HUES64 (cell line): ENCODE measurements around the gene TUB.

Experiments used
- H3K27ac ChIP-seq: 2 replicates; pipeline ENCODE4 v1.7.0; 2013; ENCODE audit warnings: low read depth, low read length, inconsistent platforms
- H3K27me3 ChIP-seq: 2 replicates; pipeline ENCODE4 v1.6.1; 2013; ENCODE audit warnings: mild to moderate bottlenecking, low read length; ENCODE audit not compliant: insufficient read depth
- H3K36me3 ChIP-seq: 2 replicates; pipeline ENCODE4 v1.6.1; 2013; ENCODE audit warnings: mild to moderate bottlenecking, low read length; ENCODE audit not compliant: insufficient read depth
- H3K4me1 ChIP-seq: 2 replicates; pipeline ENCODE4 v1.6.1; 2013; ENCODE audit warnings: mild to moderate bottlenecking, low read length, moderate library complexity; ENCODE audit not compliant: insufficient read depth
- H3K4me3 ChIP-seq: 2 replicates; pipeline ENCODE4 v1.5.1; 2013; ENCODE audit warnings: mild to moderate bottlenecking, low read length, moderate library complexity
- H3K9ac ChIP-seq: 2 replicates; pipeline ENCODE4 v1.6.1; 2013; ENCODE audit warnings: mild to moderate bottlenecking, low read depth, low read length
- H3K9me3 ChIP-seq: 2 replicates; pipeline ENCODE4 v1.6.1; 2013; ENCODE audit warnings: low read depth, low read length; ENCODE audit not compliant: insufficient read depth
- WGBS: fragments of 150-250, 120-280 bp; methylation state at CpG from one replicate; pipeline ENCODE4 v1.1.7; 2013; ENCODE audit warnings: missing lambda C conversion rate; 5-methylcytosine and 5-hydroxymethylcytosine counted together

Gene TUB

DNA sequence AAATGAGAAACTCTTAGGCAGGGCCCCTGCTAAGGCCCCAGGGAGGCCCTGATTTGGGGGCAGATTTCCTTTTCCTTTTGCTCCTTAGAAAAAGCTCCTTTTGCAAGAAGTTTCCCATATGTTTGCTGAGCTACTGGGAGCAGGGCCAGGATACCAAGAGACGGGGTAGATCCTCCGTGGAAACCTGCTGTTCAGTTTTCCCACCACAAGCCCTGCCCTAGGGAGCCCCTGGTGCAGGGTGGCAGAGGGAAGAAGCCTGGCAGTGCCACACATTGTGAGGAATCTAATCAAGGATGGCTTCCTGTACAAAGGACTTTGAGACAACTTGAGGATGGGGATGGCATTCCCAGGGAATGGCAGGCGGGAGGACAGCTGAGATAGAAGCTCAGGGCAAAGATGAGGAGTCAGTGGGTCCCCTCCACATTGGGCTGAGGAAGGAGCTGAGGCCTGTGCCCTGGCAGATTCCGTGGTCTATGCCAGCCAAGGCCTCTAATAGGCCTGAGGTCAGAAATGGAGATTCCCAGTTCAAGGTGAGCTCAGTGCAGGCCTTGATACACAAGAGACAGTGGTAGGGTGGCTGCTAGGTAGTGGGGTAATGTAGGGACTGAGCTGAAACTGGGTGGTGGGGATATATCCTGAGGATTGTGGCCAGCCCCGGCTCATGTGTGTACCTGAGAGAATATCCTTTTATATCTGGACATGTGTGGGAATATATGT, 15.0 kb downstream of the TUB start:
- H3K27ac ChIP-seq, result no peak overlapping the region
- H3K36me3 ChIP-seq, result peaks cover 34% of the 10 kb centered on the region

DNA sequence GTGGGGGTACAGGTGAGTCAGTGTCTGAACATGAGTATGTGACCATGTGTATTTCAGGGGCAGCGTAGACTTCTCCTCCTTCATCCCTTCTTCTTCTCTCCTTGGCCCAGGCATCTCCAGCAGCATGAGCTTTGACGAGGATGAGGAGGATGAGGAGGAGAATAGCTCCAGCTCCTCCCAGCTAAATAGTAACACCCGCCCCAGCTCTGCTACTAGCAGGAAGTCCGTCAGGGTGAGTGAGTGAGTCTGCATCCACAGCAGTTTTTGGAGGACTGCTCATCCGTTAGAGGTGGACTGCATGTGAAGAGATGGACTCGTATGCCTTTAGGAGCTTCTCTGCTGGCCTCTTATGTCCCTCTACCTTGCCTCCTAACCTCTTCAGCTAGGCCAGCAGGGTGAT, 15.6 kb downstream of the TUB start:
- Histone ChIP-seq H3K27ac (no peak overlapping the region), H3K4me1 (no peaks in the 10 kb centered on the region), H3K4me3 (no peak overlapping the region), H3K27me3 (no peaks in the 10 kb centered on the region), H3K9ac (no peak overlapping the region), H3K9me3 (no peaks in the 10 kb centered on the region), H3K36me3 (peaks cover 40% of the 10 kb centered on the region)
- 95% methylated on average over 5 of the region's 6 CpGs for WGBS

More for the DNA sequence above, 15.0 kb downstream of the TUB start:
- Histone ChIP-seq H3K9ac (no peak overlapping the region), H3K27me3 (no peaks in the 10 kb centered on the region), H3K4me3 (no peak overlapping the region), H3K9me3 (no peaks in the 10 kb centered on the region), H3K4me1 (no peaks in the 10 kb centered on the region)
- 95% methylated on average over 5 of the region's 5 CpGs for WGBS

DNA sequence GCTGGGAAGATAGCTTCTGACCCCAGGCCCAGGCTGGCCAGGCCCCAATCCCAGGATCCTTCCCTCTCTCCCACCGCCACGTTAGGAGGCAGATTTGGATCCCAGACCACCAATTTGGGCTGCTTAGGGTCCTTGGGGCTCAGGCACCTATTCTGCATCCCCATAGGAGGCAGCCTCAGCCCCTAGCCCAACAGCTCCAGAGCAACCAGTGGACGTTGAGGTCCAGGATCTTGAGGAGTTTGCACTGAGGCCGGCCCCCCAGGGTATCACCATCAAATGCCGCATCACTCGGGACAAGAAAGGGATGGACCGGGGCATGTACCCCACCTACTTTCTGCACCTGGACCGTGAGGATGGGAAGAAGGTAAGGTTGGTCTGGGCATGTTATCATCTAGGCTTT, 16.1 kb downstream of the TUB start:
- 93% methylated on average over 8 of the region's 8 CpGs for WGBS
- H3K27ac ChIP-seq, result no peak overlapping the region
- H3K27me3 ChIP-seq, result no peaks in the 10 kb centered on the region
- no peak overlapping the region for H3K4me3 ChIP-seq
- H3K36me3 ChIP-seq, result peaks cover 43% of the 10 kb centered on the region
- no peaks in the 10 kb centered on the region for H3K4me1 ChIP-seq
- H3K9ac ChIP-seq, result no peak overlapping the region
- H3K9me3 ChIP-seq, result no peaks in the 10 kb centered on the region

DNA sequence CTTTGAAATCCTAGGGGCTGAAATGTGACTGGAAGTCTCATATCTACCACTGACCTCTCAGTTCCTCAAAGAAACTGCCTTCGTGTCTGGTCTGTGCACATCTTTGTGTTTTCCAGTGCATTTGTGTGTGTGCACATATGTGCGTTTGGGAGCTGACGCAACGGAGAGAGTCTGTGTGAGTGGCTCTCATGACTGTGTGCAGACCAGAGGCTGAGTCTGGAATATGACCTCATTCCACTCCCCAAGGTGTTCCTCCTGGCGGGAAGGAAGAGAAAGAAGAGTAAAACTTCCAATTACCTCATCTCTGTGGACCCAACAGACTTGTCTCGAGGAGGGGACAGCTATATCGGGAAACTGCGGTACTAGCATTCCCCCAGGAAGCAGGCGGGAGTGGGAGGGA, 16.5 kb downstream of the TUB start:
- 97% methylated on average over 9 of the region's 9 CpGs for WGBS
- Histone ChIP-seq H3K9me3 (no peaks in the 10 kb centered on the region), H3K9ac (no peak overlapping the region), H3K4me3 (no peak overlapping the region), H3K36me3 (peaks cover 47% of the 10 kb centered on the region), H3K27ac (no peak overlapping the region), H3K4me1 (no peaks in the 10 kb centered on the region), H3K27me3 (no peaks in the 10 kb centered on the region)

DNA sequence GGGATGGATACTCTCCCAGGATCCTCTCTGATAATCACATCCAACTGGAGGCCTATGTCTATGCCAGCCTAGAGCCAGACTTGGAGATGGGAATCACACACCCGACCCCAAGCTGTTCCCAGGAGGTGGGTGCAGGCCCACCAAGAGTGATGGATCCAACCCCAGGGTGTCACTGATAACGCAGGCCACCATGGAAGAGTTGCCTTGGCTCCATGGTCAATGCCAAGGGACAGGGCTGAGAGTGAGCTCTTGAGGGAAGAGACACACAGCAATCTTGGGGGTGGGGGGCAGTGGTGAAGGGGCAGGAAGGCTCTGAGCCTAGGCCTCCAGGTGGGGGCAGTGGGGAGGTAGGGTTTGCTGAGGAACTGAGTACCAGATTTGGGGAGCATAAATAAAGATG, 16.9 kb downstream of the TUB start:
- H3K4me3 ChIP-seq, result no peak overlapping the region
- H3K27ac ChIP-seq, result no peak overlapping the region
- no peak overlapping the region for H3K9ac ChIP-seq
- WGBS, result 91% methylated on average over 2 of the region's 2 CpGs
- H3K27me3 ChIP-seq, result no peaks in the 10 kb centered on the region
- no peaks in the 10 kb centered on the region for H3K4me1 ChIP-seq
- peaks cover 50% of the 10 kb centered on the region for H3K36me3 ChIP-seq
- H3K9me3 ChIP-seq, result no peaks in the 10 kb centered on the region

DNA sequence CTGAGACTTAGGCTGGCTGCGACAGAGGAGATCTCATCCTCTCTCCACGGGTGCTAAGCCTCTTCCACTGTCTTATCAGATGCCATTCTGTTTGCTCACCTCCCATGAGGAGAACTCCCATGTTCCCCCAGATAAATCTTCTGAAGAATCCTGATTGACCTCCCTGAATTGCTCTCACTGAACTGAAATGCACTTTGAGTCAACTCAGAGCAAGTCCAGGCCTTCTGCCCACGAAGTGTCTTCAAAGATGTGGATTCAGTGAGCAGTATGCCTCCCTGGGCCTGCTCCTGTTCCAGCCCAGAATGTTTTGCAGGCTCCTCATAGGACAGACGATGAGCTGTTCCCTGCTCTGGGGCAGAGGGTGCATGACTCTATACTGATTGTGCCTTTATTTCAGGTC, 17.4 kb downstream of the TUB start:
- H3K36me3 ChIP-seq, result peaks cover 50% of the 10 kb centered on the region
- no peak overlapping the region for H3K4me3 ChIP-seq
- H3K9ac ChIP-seq, result no peak overlapping the region
- WGBS, result 83% methylated on average over 4 of the region's 4 CpGs
- no peak overlapping the region for H3K27ac ChIP-seq
- no peaks in the 10 kb centered on the region for H3K9me3 ChIP-seq
- no peaks in the 10 kb centered on the region for H3K4me1 ChIP-seq
- H3K27me3 ChIP-seq, result no peaks in the 10 kb centered on the region

DNA sequence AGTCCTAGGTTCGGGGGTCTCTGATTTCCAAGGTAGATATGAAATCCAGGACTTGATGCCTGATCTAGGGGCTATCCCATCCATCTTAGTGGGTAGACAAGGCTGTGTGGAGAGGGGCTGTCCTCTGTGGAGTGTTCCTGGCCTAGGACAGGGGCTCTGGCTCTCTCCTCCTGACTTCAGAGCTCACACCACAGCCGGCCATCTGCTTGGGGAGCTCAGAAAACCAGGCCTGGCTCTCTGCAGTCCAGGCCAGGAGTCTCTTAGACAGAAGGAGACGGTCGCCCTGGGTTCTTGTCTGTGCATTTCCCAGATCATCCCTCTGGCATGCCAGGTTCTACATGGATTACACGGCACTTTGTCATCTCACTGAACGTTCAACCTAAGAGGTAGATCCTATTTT, 17.9 kb downstream of the TUB start:
- WGBS, result 89% methylated on average over 6 of the region's 6 CpGs
- H3K9me3 ChIP-seq, result no peaks in the 10 kb centered on the region
- H3K27ac ChIP-seq, result no peak overlapping the region
- no peaks in the 10 kb centered on the region for H3K27me3 ChIP-seq
- no peaks in the 10 kb centered on the region for H3K4me1 ChIP-seq
- H3K4me3 ChIP-seq, result no peak overlapping the region
- H3K36me3 ChIP-seq, result peaks cover 51% of the 10 kb centered on the region
- no peak overlapping the region for H3K9ac ChIP-seq

DNA sequence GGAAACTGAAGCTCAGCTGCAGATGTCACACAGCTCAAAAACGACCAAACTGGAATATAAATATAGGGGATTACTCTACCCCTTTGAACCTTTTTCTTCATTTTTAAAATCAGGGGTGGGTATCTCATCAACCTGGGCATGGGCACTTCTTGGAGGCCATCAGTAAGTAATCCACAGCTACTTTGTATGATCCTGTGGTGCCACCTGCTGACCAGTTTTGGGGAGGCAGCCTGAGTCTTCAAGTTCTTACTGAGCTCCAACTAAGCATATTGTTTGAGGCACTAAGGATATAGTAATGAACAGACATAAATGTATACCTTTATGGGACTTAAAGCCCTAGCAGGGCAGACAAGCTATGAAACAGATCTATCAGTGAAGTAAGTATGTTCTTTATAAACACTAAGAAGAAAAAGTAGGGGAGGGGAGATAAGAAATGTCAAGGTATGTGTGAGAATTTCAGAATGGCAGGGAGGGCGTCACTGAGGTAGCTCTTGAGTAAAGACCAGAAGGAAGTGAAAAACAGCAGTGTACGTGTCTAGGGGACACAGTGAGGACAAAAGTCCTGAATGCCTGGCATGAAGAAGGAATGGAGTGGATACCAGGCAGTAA, 18.4 kb downstream of the TUB start:
- Histone ChIP-seq H3K27ac (no peak overlapping the region), H3K9me3 (no peaks in the 10 kb centered on the region), H3K4me3 (no peak overlapping the region), H3K36me3 (peaks cover 55% of the 10 kb centered on the region), H3K27me3 (no peaks in the 10 kb centered on the region), H3K4me1 (no peaks in the 10 kb centered on the region), H3K9ac (no peak overlapping the region)
- WGBS, result 55% methylated on average over 3 of the region's 3 CpGs

DNA sequence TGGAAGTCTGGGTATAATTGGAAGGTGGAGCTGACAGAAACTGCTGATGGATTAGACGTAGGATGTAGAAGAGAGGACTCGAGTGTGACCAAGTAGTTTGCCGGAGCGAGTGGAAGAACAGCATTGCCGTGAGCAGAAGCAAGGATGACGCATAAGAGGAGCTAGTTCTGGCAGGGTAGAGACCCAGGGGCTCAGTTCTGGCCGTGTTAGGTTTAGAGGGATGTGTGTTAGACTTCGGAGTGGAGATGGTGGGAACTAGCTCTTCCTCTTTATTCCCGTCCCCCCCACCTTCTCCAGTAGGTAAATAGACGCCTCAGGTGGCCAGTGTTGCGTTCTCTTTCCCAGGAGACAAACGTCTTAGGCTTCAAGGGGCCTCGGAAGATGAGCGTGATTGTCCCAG, 19.1 kb downstream of the TUB start:
- Histone ChIP-seq H3K4me3 (no peak overlapping the region), H3K4me1 (no peaks in the 10 kb centered on the region), H3K27me3 (no peaks in the 10 kb centered on the region), H3K36me3 (peaks cover 62% of the 10 kb centered on the region), H3K9me3 (no peaks in the 10 kb centered on the region), H3K9ac (no peak overlapping the region), H3K27ac (no peak overlapping the region)
- WGBS, result 90% methylated on average over 13 of the region's 14 CpGs

DNA sequence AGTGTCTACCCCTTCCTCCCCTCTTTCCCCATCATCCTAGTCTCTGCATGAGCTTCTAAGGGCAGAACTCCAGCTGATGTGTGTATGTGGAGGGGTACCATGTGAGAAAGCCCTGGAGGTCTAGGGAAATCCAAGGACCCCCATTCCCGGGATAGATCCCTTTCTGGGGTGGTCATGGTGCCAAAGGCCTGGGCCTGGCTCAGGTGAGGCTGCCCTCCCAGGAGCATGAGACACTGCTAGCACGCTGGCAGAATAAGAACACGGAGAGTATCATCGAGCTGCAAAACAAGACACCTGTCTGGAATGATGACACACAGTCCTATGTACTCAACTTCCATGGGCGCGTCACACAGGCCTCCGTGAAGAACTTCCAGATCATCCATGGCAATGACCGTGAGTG, 19.6 kb downstream of the TUB start:
- Histone ChIP-seq H3K9ac (no peak overlapping the region), H3K27me3 (no peaks in the 10 kb centered on the region), H3K4me1 (no peaks in the 10 kb centered on the region), H3K9me3 (no peaks in the 10 kb centered on the region), H3K36me3 (peaks cover 66% of the 10 kb centered on the region), H3K4me3 (no peak overlapping the region), H3K27ac (no peak overlapping the region)
- WGBS, result 94% methylated on average over 8 of the region's 8 CpGs

DNA sequence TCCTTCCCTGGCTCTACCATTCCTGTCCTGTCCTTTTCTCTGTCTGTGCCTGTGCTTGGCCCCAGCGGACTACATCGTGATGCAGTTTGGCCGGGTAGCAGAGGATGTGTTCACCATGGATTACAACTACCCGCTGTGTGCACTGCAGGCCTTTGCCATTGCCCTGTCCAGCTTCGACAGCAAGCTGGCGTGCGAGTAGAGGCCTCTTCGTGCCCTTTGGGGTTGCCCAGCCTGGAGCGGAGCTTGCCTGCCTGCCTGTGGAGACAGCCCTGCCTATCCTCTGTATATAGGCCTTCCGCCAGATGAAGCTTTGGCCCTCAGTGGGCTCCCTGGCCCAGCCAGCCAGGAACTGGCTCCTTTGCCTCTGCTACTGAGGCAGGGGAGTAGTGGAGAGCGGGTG, 20.4 kb downstream of the TUB start:
- Histone ChIP-seq H3K36me3 (peaks cover 73% of the 10 kb centered on the region), H3K27me3 (no peaks in the 10 kb centered on the region), H3K9me3 (no peaks in the 10 kb centered on the region), H3K27ac (no peak overlapping the region), H3K4me3 (no peak overlapping the region), H3K4me1 (no peaks in the 10 kb centered on the region), H3K9ac (no peak overlapping the region)
- WGBS, result 98% methylated on average over 10 of the region's 11 CpGs
